ENCODE measurements around the gene ETV7.

DNA sequence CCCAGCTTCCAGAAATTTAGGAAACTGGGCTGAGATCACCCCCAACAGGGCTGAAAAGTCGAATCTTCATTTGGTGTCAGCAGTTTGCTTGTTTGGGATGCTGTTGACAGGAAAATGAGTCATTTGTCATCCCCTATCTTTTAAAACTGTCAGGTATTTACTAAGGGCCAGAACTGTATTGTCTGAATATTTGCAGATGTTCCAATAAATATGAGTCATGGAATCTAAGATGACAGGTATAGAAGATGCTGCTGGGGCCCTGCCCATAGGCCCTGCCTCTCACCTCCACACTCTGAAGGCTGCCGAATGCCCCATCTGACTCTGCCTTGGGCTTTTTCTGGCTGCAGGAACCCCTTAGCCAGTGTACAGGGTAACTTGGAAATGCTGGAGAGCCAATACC is 3.9 kb downstream of the ETV7 start:
- TF ChIP-seq POLR2A (IDR thresholded peaks at IDR 0.05) = no peak
- TF ChIP-seq, protein P1, sequence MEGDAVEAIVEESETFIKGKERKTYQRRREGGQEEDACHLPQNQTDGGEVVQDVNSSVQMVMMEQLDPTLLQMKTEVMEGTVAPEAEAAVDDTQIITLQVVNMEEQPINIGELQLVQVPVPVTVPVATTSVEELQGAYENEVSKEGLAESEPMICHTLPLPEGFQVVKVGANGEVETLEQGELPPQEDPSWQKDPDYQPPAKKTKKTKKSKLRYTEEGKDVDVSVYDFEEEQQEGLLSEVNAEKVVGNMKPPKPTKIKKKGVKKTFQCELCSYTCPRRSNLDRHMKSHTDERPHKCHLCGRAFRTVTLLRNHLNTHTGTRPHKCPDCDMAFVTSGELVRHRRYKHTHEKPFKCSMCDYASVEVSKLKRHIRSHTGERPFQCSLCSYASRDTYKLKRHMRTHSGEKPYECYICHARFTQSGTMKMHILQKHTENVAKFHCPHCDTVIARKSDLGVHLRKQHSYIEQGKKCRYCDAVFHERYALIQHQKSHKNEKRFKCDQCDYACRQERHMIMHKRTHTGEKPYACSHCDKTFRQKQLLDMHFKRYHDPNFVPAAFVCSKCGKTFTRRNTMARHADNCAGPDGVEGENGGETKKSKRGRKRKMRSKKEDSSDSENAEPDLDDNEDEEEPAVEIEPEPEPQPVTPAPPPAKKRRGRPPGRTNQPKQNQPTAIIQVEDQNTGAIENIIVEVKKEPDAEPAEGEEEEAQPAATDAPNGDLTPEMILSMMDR (IDR thresholded peaks at IDR 0.05) = no peak

All from breast epithelium (tissue), 3 donors.